Naive thymus-derived CD4-positive, alpha-beta T cell (primary cell): Measurements from ENCODE around the gene PKD1L1. TPM values are rescaled to one million over a fixed set of nuclear protein-coding genes. Genes with fewer than 3 reads are reported as not detected.

ENCODE experiments used
- ATAC-seq: fragments of 150-1000 bp; cut with Tn5 transposase; 2 replicates; pipeline ENCODE4 v1.10.0; 2021; ENCODE audit warnings: mild to moderate bottlenecking, moderate library complexity
- CTCF ChIA-PET: fragments of 350-600 bp; sonication (Branson Sonifier 250); formaldehyde crosslinking; loops from one replicate; lab custom pipeline; 2021; ENCODE audit warnings: antibody characterized with exemption; lab: Charles Lee
- POLR2A ChIA-PET: fragments of 350-600 bp; sonication (Branson Sonifier 250); formaldehyde crosslinking; loops from one replicate; lab custom pipeline; 2021; ENCODE audit warnings: antibody characterized with exemption, inconsistent platforms; lab: Charles Lee
- DNase-seq, 9 donors: peaks; one replicate each; pipeline versions ENCODE4 v3.0.0 to v3.0.0-alpha.2; 2020 to 2022; ENCODE audit warnings: mixed read lengths in 1 of 9
- H3K27ac ChIP-seq: one replicate; pipeline ENCODE4 v1.7.0; 2013; ENCODE audit warnings: mild to moderate bottlenecking, low read depth, low read length, moderate library complexity
- H3K27me3 ChIP-seq, 2 donors: one replicate each; pipeline ENCODE4 v1.7.0; 2013; ENCODE audit warnings: low read length in 2 of 2, mild to moderate bottlenecking in 2 of 2, moderate library complexity in 2 of 2; ENCODE audit not compliant: control insufficient read depth in 2 of 2, insufficient read depth in 2 of 2
- H3K36me3 ChIP-seq, 3 experiments: 1 replicate in 2 of 3; 2 replicates in 1 of 3; pipeline ENCODE4 v1.7.0; 2013; ENCODE audit warnings: low read length in 3 of 3, mild to moderate bottlenecking in 3 of 3, moderate library complexity in 1 of 3; ENCODE audit not compliant: insufficient read depth in 3 of 3, control insufficient read depth in 2 of 3
- H3K4me1 ChIP-seq, 2 donors: one replicate each; pipeline ENCODE4 v1.7.0; 2013; ENCODE audit warnings: low read length in 2 of 2, mild to moderate bottlenecking in 2 of 2, moderate library complexity in 1 of 2; ENCODE audit not compliant: control insufficient read depth in 2 of 2, insufficient read depth in 2 of 2
- H3K4me3 ChIP-seq: 2 replicates; pipeline ENCODE4 v1.7.0; 2013; ENCODE audit warnings: mild to moderate bottlenecking, low read length
- H3K9me3 ChIP-seq, 3 experiments: 1 replicate in 2 of 3; 2 replicates in 1 of 3; pipeline ENCODE4 v1.7.0; 2013; ENCODE audit warnings: low read length in 3 of 3; ENCODE audit not compliant: control insufficient read depth in 2 of 3
- H3K27ac Mint-ChIP-seq, 9 donors: one replicate each; pipeline ENCODE4 v1.8.0; 2020 to 2022; ENCODE audit warnings: mixed read lengths in 9 of 9, mild to moderate bottlenecking in 8 of 9, moderate library complexity in 5 of 9, inconsistent platforms in 2 of 9
- H3K27me3 Mint-ChIP-seq, 5 donors: one replicate each; pipeline ENCODE4 v1.8.0; 2021 to 2022; ENCODE audit warnings: mixed read lengths in 5 of 5, mild to moderate bottlenecking in 1 of 5
- H3K36me3 Mint-ChIP-seq, 5 donors: one replicate each; pipeline ENCODE4 v1.8.0; 2020 to 2022; ENCODE audit warnings: mixed read lengths in 5 of 5, mild to moderate bottlenecking in 3 of 5, inconsistent platforms in 1 of 5
- H3K4me1 Mint-ChIP-seq, 7 donors: one replicate each; pipeline ENCODE4 v1.8.0; 2020 to 2022; ENCODE audit warnings: mixed read lengths in 7 of 7, mild to moderate bottlenecking in 3 of 7, inconsistent platforms in 1 of 7
- H3K4me3 Mint-ChIP-seq, 10 donors: one replicate each; pipeline ENCODE4 v1.8.0; 2020 to 2022; ENCODE audit warnings: mild to moderate bottlenecking in 10 of 10, mixed read lengths in 10 of 10, moderate library complexity in 6 of 10, inconsistent platforms in 2 of 10
- H3K9me3 Mint-ChIP-seq, 11 donors: one replicate each; pipeline ENCODE4 v1.8.0; 2020 to 2022; ENCODE audit warnings: mixed read lengths in 11 of 11, mild to moderate bottlenecking in 4 of 11, inconsistent platforms in 1 of 11, moderate library complexity in 1 of 11
- intact Hi-C, 2 donors: fragments of 100-400 bp; cut with micrococcal nuclease; formaldehyde crosslinking; loops; one replicate each; pipeline ENCODE4 v1.15.1; 2023
- polyA plus RNA-seq, 2 donors: library from polyadenylated mRNA; unstranded; fragments of 300-500 nt; fragmentation: Illumina TruSeq; gene quantifications; one replicate each; pipeline ENCODE4 v1.2.3, GENCODE V29; 2021
- total RNA-seq, 6 experiments: library from RNA in 5 of 6; stranded (reverse) in 5 of 6; gene quantifications; 1 replicate in 5 of 6; 2 replicates in 1 of 6; pipeline ENCODE4 v1.2.3 and lab custom pipeline; 2021 to 2026

The PKD1L1 gene
- total and polyA plus RNA-seq, 7 experiments from 2014 or later = 0.07 to 1.5 (median 0.83) TPM; not detected in 1

- Histone ChIP-seq H3K36me3 (no peaks in the 10 kb centered on the region), H3K9me3 (no peaks in the 10 kb centered on the region), H3K4me1 (no peaks in the 10 kb centered on the region), H3K27ac (no peak overlapping the region), H3K4me3 (no peak overlapping the region), H3K27me3 (no peaks in the 10 kb centered on the region)
- intact Hi-C loops = no loop called here
- Mint-ChIP-seq H3K27me3 (peaks cover 0 to 3% (median 0%) of the 10 kb centered on the region in 5 donors), H3K4me3 (no peak overlapping the region), H3K4me1 (peaks cover 0 to 7% (median 0%) of the 10 kb centered on the region in 7 donors), H3K27ac (no peak overlapping the region), H3K36me3 (peaks cover 0 to 5% (median 0%) of the 10 kb centered on the region in 5 donors), H3K9me3 (no peaks in the 10 kb centered on the region)
- no peak for ATAC-seq
- POLR2A ChIA-PET = no interaction called here
- CTCF ChIA-PET = no interaction called here
- DNase-seq = no peak
Measured at GRCh38 chr7:47808321-47808720, 139.9 kb downstream of the PKD1L1 start.

- no peak overlapping the region for H3K4me3 ChIP-seq
- no peaks in the 10 kb centered on the region for H3K36me3 ChIP-seq
- Mint-ChIP-seq H3K4me1 (peaks cover 0 to 7% (median 0%) of the 10 kb centered on the region in 7 donors), H3K27ac (no peak overlapping the region), H3K36me3 (peaks cover 0 to 3% (median 0%) of the 10 kb centered on the region in 5 donors), H3K4me3 (no peak overlapping the region), H3K27me3 (peaks cover 0 to 3% (median 0%) of the 10 kb centered on the region in 5 donors), H3K9me3 (no peaks in the 10 kb centered on the region)
- ChIA-PET POLR2A (no interaction called here), CTCF (no interaction called here)
- intact Hi-C loops = no loop called here
- ATAC-seq (no peak), DNase-seq (no peak)
- no peak overlapping the region for H3K27ac ChIP-seq
- H3K4me1 ChIP-seq = no peaks in the 10 kb centered on the region
- H3K27me3 ChIP-seq = no peaks in the 10 kb centered on the region
- H3K9me3 ChIP-seq = no peaks in the 10 kb centered on the region
Measured at GRCh38 chr7:47807756-47808155, 140.5 kb downstream of the PKD1L1 start.

DNA sequence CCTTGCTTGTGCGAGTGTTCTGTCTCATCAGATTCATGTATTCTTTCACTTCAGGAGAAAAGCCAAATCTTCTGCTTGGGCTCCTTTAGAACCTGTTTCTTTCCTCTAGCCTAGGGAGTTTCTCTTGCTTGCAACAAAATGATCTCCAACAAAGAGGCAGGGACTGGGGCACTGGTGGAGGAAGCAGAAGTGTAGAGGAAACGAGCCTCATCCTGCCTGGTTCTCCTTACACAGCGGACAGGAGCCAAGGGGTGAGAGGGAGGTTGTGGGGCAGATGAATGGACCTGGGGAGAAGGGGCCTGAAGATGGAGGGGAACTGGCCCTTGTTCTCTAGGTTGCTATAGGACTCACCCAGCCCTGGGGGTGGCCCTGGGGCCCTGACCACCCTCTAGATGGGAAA is 141.1 kb downstream of the PKD1L1 start:
- Histone ChIP-seq H3K27ac (no peak overlapping the region), H3K9me3 (no peaks in the 10 kb centered on the region), H3K36me3 (no peaks in the 10 kb centered on the region), H3K4me3 (no peak overlapping the region), H3K27me3 (no peaks in the 10 kb centered on the region), H3K4me1 (no peaks in the 10 kb centered on the region)
- no peak overlapping the region for H3K27ac Mint-ChIP-seq
- H3K36me3 Mint-ChIP-seq = no peaks in the 10 kb centered on the region
- peaks cover 0 to 3% (median 0%) of the 10 kb centered on the region in 5 donors for H3K27me3 Mint-ChIP-seq
- no peak for DNase-seq
- ChIA-PET POLR2A (no interaction called here), CTCF (no interaction called here)
- intact Hi-C loops = no loop called here
- H3K4me1 Mint-ChIP-seq = peaks cover 0 to 7% (median 0%) of the 10 kb centered on the region in 7 donors
- no peaks in the 10 kb centered on the region for H3K9me3 Mint-ChIP-seq
- peak; percentile 55 for ATAC-seq
- H3K4me3 Mint-ChIP-seq = no peak overlapping the region

DNA sequence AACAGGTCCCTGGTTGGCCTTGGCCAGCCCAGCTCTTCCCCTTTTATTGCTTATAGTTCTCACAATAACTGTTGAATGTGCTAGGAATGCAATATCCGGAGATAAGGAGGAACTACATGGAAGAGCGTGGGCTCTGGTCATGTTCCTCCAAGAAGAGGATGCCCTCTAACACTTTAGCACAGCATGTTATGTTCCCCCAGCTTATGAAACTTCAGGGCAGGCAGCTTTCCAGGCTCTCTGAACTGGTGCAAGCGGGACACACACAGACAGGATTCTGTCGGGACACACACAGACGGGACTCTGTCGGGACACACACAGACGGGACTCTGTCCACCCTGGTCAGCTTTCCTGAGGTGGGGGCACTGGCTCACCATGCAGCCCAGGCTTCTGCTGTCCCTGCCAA is 141.6 kb downstream of the PKD1L1 start:
- Histone ChIP-seq H3K27me3 (no peaks in the 10 kb centered on the region), H3K27ac (no peak overlapping the region), H3K4me3 (no peak overlapping the region), H3K4me1 (no peaks in the 10 kb centered on the region), H3K36me3 (no peaks in the 10 kb centered on the region), H3K9me3 (no peaks in the 10 kb centered on the region)
- H3K27ac Mint-ChIP-seq = no peak overlapping the region
- intact Hi-C loops = no loop called here
- H3K4me3 Mint-ChIP-seq = no peak overlapping the region
- peaks cover 0 to 7% (median 0%) of the 10 kb centered on the region in 7 donors for H3K4me1 Mint-ChIP-seq
- ChIA-PET CTCF (no interaction called here), POLR2A (no interaction called here)
- DNase-seq = no peak
- ATAC-seq = peak; percentile 53
- H3K36me3 Mint-ChIP-seq = no peaks in the 10 kb centered on the region
- H3K27me3 Mint-ChIP-seq = peaks cover 0 to 3% (median 0%) of the 10 kb centered on the region in 5 donors
- H3K9me3 Mint-ChIP-seq = no peaks in the 10 kb centered on the region

DNA sequence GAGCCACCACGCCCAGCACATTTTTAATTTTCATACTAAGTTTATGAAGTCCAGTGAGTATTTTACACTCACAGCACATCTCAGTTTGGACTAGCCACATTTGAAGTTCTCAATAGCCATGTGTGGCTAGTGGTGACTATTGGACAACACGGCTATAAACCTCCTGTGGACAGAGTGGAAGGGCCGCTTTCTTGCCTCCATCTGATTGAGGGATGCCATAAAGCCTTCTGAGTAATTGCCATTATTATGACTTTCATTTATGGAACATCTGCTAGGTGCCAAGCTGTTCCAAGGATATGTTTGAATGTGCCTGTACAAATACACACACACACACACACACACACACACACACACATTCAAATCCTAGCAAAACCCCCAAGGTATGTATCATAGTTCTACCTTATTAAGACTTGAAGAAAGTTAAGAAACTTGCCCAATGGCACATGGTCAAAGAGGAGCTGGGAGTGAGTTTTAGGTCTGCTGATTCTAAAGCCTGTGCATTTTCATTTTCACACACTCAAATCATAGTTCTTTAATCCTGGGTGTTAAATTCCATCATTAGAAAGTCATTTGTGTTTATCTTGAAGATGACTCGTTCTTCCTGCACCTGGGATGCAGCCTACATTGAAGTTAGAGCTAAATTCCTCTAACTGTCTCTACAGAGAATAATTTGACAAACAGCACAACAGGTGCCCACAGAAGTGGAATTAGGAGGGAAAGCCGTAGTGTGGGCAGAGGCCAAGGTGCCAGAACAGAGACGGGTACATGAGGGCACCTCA is 143.3 kb downstream of the PKD1L1 start:
- Mint-ChIP-seq H3K27me3 (peaks cover 0 to 3% (median 0%) of the 10 kb centered on the region in 5 donors), H3K9me3 (no peaks in the 10 kb centered on the region), H3K4me3 (no peak overlapping the region), H3K27ac (no peak overlapping the region), H3K4me1 (peaks cover 0 to 7% (median 0%) of the 10 kb centered on the region in 7 donors), H3K36me3 (no peaks in the 10 kb centered on the region)
- Histone ChIP-seq H3K27me3 (no peaks in the 10 kb centered on the region), H3K4me3 (no peak overlapping the region), H3K27ac (no peak overlapping the region), H3K9me3 (no peaks in the 10 kb centered on the region), H3K4me1 (no peaks in the 10 kb centered on the region), H3K36me3 (no peaks in the 10 kb centered on the region)
- intact Hi-C loops = no loop called here
- POLR2A ChIA-PET = no interaction called here
- ATAC-seq (no peak), DNase-seq (no peak)
- CTCF ChIA-PET = interaction anchor here (1.1 kb wide), 1 partner anchor 7 kb away, joined by 3 read pairs; no protein-coding TSS in a partner anchor

DNA sequence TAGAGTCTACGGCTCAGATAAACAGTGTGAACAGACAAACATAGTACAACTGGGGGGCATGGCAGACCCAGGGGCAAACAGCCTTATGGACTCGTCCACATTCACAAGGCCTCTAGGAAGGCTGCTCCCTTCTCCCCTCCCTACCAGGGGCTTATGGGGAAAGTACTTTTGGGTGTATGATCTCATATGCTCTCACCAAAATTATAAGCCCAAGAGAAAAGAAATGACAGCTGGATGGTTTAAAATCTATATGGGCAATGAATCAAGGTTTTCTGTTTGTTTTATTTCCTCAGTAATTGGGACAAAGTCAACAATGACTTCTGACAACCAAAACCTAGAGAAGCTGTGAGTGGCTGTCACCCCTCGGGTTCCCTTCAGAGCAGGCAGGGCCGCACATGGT is 144.4 kb downstream of the PKD1L1 start:
- H3K9me3 ChIP-seq = no peaks in the 10 kb centered on the region
- no peaks in the 10 kb centered on the region for H3K36me3 ChIP-seq
- peaks cover 0 to 3% (median 0%) of the 10 kb centered on the region in 5 donors for H3K27me3 Mint-ChIP-seq
- H3K4me1 ChIP-seq = no peaks in the 10 kb centered on the region
- no peak overlapping the region for H3K4me3 Mint-ChIP-seq
- no peaks in the 10 kb centered on the region for H3K9me3 Mint-ChIP-seq
- DNase-seq = no peak
- ChIA-PET POLR2A (no interaction called here), CTCF (no interaction called here)
- H3K4me3 ChIP-seq = no peak overlapping the region
- H3K27me3 ChIP-seq = no peaks in the 10 kb centered on the region
- H3K36me3 Mint-ChIP-seq = no peaks in the 10 kb centered on the region
- intact Hi-C loops = no loop called here
- no peak for ATAC-seq
- no peak overlapping the region for H3K27ac Mint-ChIP-seq
- no peak overlapping the region for H3K27ac ChIP-seq
- H3K4me1 Mint-ChIP-seq = peaks cover 0 to 7% (median 0%) of the 10 kb centered on the region in 7 donors

- POLR2A ChIA-PET = no interaction called here
- ATAC-seq (no peak), DNase-seq (no peak)
- no peaks in the 10 kb centered on the region for H3K36me3 ChIP-seq
- no peaks in the 10 kb centered on the region for H3K9me3 Mint-ChIP-seq
- H3K4me1 Mint-ChIP-seq = peaks cover 0 to 6% (median 0%) of the 10 kb centered on the region in 7 donors
- H3K27ac Mint-ChIP-seq = no peak overlapping the region
- H3K36me3 Mint-ChIP-seq = no peaks in the 10 kb centered on the region
- no peaks in the 10 kb centered on the region for H3K4me1 ChIP-seq
- H3K27ac ChIP-seq = no peak overlapping the region
- CTCF ChIA-PET = no interaction called here
- no peaks in the 10 kb centered on the region for H3K9me3 ChIP-seq
- H3K4me3 ChIP-seq = no peak overlapping the region
- H3K4me3 Mint-ChIP-seq = no peak overlapping the region
- intact Hi-C loops = no loop called here
- no peaks in the 10 kb centered on the region for H3K27me3 ChIP-seq
- peaks cover 0 to 2% (median 0%) of the 10 kb centered on the region in 5 donors for H3K27me3 Mint-ChIP-seq
Measured at GRCh38 chr7:47803025-47803424, 145.2 kb downstream of the PKD1L1 start.
